ENCODE measurements around the gene SLFN12.
"Not testable (repeated sequence)": the region's sequence is repeated elsewhere in the genome, so short reads cannot be mapped to it uniquely, and the experiment has no call there.

The SLFN12 gene

DNA sequence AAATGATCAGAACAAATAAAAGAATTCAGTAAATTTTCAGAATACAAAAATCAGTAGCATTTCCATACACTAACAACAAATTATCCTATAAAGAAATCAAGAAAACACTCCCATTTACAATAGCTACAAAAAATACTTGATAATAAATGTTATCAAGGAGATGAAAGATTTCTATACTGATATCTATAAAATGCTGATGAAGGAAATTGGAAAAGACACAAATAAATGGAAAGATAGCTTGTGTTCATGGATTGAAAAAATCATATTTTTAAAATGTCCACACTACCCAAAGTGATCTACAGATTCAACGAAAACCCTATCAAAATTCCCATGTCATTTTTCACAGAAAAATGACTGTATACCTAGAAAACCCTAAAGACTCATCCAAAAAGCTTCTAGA lies 18.1 kb downstream of the SLFN12 start:
- no peak for DNase-seq (ENCODE audit: low spot score)

DNA sequence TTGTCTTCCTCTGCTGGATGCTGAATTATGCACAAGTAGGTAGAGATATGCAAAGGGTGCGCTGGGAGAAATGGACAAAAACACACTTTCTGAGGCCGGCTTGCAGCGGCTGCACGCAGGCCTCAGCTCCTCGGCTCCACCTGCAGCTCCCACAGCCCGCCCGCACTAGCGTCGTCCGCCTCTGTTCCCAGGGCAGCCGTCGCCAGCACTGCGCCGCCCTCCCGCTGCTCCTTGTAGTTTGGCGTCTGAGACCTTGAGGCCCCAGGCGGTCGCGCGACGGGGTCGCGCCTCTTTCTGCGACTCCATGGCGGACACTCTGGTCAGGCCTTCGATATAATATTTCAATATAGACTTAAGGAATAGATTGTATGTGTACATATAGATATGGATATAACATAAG lies 24.8 kb downstream of the SLFN12 start:
- DNase-seq (ENCODE audit: low spot score): no peak

DNA sequence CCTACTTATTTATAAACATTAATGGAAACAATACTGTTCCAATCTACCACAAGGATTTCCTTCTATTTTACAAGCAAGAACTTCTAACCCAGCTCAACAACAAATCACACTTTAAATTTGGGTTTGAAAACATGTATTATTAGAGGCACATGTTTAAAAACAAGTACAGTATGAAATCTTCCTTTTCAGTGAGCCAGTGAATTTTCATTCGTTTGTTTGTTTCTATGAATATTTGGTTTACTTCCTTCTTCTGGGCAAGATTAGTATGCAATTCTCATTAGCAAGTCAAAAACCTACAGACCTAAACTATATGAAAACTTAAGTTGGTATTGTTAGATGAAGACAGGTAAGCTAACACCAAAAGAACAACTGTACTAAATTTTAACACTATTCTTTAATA lies 25.7 kb downstream of the SLFN12 start:
- no peak for DNase-seq (ENCODE audit: low spot score)

DNA sequence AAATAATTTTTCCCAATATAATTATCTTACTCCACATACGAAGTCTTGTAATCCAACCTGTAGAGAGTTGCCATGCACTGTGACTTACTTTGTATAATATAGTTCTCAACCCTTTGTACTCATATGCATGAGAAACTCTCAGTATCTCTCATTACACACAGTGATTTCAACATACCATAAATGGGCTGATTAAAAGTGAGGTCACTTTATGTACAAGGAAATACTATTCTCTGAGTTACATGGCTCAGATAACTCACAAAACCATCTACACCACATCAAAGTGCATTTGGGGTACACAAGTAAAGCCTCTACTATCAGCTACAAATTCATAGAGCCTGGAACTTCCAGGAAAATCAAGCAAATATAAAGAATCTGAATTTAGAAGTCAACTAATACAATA lies 27.9 kb downstream of the SLFN12 start:
- DNase-seq (ENCODE audit: low spot score): no peak

DNA sequence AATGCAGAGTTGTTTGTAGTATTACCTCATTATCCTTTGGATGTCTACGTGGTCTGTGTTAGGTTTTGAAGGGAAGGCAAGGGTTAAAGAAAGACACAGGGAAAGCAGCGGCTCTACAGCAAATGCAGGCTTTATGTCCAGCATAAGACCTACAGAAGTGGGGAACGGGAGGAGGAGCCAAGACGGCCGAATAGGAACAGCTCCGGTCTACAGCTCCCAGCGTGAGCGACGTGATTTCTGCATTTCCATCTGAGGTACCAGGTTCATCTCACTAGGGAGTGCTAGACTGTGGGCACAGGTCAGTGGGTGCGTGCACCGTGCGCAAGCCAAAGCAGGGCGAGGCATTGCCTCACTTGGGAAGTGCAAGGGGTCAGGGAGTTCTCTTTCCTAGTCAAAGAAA lies 38.5 kb downstream of the SLFN12 start:
- DNase-seq (ENCODE audit: low spot score): not testable (repeated sequence)

DNA sequence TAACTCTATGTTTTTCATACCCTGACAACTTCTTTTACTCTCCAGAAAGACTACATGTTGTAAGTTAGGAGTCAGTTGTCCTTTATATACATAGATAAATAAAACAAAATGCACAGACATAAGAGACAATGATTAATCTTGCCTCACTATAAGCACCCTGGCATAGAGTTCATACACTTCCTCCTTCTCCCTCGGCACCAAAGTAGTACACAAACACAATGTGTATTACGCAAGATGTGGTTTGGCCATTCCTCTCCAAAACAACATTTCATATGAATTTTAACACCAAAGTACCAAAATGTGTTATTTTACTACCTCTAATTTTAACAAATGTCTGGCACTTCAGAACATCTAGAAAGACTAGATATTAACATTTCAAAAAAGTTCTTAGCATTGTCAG lies 41.6 kb downstream of the SLFN12 start:
- no peak for DNase-seq (ENCODE audit: low spot score)

DNA sequence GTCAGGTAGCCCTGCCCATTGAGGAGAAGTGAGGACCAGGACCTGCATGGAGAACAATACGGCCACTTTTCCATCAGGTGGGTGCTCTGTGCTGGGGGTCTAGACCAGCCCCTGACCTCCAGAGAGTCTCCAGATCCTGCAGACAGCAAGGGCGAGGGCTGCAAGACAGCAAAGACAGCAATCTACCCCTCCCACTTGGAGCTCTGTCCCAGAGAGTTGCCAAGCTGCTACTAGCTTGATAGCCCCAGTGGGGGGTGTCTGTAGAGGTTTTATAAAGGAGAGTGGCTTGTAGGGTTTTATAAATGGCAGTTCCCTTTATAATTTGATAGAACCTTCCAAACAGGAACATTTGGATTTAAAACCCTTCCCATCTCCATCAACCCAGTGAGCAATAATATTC lies 42.1 kb downstream of the SLFN12 start:
- DNase-seq (ENCODE audit: low spot score): no peak

DNA sequence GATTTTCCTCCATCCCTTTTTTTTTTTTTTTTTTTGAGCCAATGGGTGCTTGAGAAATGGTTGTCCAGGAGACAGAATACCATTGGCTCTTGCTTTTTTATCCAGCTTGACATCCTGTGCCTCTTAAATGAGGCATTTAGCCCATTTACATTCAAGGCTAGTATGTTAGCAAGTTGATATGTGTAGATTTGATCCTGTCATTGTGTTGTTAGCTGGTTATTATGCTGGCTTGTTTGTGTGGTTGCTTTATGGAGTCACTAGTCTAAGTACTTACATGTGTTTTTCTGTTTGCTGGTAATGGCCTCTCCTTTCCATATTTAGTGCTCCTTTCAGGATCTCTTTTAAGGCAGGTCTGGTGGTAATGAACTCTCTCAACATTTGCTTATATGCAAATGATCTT lies 44.8 kb downstream of the SLFN12 start:
- no peak for DNase-seq (ENCODE audit: low spot score)

DNA sequence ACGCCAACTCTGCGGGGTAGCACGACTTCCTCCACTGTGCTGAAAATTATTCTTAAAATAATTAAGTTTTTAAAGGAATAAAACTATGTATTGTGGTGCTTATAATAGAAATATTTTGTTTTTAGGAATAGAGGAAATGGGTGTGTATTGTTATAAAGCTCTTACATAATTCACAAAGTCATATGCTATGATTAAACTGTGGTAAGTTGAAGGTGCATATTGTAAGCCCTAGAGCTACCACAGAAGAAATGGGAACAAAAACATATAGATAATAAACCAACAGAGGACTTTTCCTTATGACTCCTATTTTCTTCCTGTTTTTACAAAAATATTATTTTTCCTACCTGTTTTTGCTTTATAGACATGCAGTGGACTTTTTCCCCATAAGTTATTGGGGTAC lies 54.6 kb downstream of the SLFN12 start:
- no peak for DNase-seq (ENCODE audit: low spot score)

DNA sequence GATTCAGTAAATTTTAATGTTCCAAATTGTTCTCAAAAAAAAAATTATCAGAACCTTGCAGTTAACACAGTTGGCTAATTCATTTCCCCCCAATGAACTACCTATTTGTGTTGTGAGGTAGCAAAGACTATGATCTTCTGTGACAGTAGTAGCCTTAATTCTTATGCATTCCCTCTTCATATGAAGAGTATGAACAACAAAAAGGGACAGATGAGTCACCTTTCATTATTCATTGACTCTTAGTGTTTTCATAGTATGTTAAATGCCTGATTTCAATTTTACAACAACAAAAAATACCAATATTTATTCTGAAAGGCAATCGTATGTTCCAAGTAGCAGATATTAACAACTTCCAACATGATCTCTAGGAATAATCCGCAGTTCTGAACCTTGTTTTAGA lies 55.2 kb downstream of the SLFN12 start:
- DNase-seq (ENCODE audit: low spot score): no peak

DNA sequence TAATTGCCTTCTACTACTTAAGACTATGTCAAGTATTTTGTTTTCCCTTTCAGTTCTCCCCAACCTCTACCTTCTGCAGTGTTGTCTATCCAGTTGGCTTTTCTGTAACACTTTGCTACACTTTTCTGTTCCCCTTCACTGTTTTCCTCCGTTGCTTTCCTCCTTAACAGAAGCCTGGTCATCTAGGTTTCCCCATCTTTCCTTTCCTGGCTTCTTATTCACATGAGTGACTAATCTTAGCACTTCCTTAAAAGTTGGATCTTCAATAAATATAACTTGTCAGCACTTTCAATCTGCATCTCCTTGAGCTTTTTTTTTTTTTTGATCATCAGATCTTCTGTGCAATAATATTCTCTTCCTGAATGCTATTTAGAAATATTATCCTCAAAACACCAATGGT lies 56.1 kb downstream of the SLFN12 start:
- DNase-seq (ENCODE audit: low spot score): peak; percentile 19

DNA sequence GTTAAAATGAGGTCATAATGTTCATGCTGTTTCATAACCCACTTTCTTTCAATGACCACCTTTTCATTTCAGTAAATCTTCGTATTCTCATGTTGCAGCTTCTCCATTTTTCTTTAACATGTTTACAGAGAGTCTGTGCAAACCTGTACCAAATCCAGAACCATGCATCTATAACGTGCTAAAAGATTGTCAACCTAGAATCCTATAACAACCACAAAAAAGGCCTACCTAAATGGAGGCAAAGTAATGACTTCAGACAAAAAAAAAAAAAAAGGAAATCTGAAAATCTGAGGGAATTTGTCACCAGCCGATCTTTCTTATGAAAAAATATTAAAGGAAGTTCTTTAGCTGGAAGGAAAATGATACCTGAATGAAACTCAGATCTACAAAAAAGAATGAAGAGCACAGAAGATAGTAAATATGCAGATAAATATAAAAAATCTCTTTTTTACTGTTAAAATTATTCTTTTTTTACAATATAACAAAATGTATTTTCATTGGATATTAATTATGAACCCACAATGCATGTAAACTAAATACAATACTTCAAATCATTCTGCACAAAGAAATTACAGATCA lies 57.4 kb downstream of the SLFN12 start:
- no peak for DNase-seq (ENCODE audit: low spot score)

DNA sequence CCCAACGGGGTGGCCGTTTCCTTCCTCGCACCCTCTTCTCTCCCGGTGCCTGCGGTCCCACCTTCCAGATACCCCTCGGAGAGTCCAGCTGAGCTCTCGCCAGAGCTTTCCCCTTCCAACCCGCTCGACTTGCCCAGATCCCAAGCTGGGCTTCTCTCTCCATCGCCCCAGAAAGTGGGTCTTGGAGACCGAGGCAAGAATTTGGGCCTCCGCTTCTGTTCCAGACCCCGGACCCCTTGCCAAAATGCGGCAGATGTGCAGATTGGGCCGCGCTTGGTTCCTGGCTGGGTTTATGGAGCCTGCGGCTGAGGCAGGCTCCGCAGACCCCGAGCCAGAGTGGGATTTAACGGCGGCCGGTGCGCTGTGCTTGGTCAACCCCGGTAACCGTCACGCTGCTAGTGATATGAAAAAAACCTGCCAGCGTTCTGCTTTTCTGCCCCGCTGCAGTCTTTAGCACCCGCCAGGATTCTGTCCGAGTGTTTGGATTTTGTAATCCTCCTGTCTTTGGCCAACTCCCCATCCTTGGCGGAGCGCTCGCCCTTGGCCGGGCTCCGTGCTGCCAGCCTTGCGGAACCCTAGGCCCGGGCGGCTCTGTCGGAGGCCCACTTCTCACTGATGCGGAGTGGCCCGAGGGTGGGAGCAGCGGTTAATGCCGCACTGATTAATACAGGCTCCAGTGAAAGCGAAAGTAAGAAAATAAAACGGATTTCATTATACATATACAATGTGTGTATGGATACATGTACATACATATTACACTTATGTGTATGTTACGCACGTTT lies 58.1 kb downstream of the SLFN12 start:
- DNase-seq (ENCODE audit: low spot score): peak; percentile 61

DNA sequence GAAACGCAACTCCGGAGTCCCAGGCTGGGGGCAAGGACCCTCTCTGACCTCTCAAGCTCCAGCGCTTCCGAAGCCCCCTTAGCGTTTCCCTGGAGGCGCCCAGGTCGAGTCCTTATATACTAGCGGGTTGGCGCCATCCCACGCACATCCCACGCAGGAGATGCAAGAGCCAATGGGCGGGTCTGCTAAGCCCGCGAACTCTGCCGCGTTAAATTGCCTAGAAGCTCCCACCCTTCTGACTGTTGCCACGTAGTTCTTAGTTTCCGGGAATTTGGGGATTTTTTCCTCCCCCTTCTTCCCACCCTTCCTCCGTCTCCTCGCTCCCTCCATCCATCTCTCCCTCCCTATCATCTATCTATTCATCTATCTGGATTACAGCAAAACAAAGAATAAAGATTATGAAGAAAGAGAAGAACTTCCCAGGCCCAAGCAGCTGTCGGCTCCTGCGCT lies 58.7 kb downstream of the SLFN12 start, which contains the start of gene SLFN11:
Gene SLFN11, minus strand, starts transcription at position 88 of the 450 bp plus-strand sequence. CDS start 9,814 bp downstream, outside the sequence.
- peak; percentile 94 for DNase-seq (ENCODE audit: low spot score)

DNA sequence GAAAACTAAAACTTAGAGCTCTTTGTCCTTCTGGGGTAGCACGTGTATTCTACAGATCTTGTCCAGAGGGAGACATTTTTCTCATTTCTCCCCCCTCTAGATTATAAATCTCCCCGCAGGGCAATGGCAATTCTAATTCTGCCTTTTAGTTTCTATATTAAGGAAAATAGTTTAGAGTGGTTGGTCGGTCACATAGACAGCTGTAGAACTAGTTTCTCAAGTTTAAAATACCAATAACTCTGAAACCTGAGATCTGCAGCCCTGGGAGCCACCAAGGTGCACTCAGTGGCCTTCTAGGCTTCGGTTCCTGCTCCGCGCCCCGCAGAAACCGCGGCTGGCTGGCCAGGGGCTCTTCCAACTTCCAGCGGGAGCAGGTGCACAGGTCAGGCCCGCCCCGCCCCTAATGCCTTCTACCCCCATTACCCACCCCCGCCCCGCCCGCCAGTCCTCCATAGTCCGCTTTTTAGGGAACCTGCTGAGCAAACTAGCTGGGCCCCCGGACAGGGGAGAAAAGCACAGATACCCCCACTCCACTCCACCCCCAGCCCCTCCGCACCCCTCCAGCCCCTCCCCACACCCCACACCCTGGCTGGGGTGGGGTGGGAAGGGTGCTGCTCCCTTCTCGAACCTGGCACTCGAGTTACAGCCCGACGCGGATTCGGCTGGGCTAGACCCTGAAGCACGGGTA lies 59.3 kb downstream of the SLFN12 start:
- DNase-seq (ENCODE audit: low spot score): peak; percentile 21

DNA sequence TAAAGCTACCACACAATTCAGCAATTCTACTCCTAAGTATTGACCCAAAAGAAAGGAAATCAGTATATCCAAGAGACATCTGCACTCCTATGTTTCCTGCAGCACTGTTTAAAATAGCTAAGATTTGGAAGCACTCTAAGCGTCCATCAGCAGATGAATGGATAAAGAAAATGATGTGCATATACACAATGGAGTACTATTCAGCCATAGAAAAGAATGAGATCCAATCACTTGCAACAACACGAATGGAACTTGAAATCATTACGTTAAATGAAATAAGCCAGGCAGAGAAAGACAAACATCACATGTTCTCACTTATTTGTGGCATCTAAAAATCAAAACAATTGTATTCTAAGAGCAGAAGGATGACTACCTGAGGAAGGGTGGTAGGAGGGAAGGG lies 60.4 kb downstream of the SLFN12 start:
- no peak for DNase-seq (ENCODE audit: low spot score)

DNA sequence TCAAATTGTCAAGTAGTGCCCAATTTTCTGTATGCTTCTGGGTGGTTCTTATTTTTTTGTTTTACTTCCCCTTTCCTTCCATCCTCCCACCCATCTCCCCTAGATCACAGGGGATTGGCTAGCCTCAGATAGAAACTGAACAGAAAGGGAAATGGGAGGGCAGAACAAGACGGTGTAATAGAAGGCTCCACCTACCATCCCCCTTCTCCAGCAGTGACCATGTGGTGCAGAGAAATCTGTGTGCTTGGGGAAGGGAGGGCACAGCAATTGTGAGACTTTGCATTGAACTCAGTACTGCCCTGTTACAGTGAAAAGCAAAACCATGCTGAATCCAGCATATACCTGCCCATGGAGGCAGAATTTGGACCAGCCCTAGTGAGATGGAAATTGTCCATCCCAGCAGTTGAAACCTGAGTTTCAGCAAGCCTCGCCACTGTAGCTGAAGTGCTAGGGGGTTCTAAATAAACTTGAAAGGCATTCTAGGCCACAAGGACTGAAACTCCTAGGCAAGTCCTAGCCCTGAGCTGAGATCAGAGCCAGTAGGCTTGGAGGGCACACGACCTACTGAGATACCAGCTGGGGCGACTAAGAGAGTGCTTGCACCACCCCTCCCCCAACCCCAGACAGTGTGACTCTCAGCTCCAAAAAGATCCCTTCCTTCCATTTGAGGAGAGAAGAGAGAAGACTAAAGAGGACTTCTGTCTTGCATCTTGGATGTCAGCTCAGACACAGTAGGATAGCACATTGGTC lies 64.0 kb downstream of the SLFN12 start:
- DNase-seq (ENCODE audit: low spot score): no peak

DNA sequence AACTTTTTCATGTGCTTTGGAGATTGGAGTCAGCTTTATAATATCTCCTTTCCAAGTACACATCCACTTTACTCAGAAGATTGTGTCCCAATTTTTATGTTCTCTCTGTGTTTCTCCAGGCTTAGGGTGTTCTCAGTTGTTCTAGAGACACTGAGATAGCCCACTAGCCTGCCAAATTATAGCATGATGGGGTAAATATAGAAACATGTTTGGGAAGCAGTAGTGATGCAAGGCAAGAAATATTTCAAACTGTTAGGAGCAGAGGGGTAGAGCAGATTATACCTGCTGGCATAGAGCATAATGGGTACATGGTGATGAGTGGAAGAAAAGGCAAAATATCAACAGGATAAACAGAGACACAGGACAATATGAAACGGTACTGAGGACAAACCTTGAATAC lies 71.3 kb downstream of the SLFN12 start:
- DNase-seq (ENCODE audit: low spot score): no peak
